ENCODE measurements around the gene DCDC2B.
"Not testable (repeated sequence)": the region's sequence is repeated elsewhere in the genome, so short reads cannot be mapped to it uniquely, and the experiment has no call there.

Gene DCDC2B

GRCh38 chr1:32257227-32257508 lies 48.3 kb downstream of the DCDC2B start:
- TF ChIP-seq EZH2phosphoT487 (IDR thresholded peaks at IDR 0.05; ENCODE audit: low read length) (no peak), EZH2 (optimal IDR thresholded peaks at IDR 0.05; ENCODE audit: low read depth, low read length) (no peak)
- TF ChIP-seq, protein P1, sequence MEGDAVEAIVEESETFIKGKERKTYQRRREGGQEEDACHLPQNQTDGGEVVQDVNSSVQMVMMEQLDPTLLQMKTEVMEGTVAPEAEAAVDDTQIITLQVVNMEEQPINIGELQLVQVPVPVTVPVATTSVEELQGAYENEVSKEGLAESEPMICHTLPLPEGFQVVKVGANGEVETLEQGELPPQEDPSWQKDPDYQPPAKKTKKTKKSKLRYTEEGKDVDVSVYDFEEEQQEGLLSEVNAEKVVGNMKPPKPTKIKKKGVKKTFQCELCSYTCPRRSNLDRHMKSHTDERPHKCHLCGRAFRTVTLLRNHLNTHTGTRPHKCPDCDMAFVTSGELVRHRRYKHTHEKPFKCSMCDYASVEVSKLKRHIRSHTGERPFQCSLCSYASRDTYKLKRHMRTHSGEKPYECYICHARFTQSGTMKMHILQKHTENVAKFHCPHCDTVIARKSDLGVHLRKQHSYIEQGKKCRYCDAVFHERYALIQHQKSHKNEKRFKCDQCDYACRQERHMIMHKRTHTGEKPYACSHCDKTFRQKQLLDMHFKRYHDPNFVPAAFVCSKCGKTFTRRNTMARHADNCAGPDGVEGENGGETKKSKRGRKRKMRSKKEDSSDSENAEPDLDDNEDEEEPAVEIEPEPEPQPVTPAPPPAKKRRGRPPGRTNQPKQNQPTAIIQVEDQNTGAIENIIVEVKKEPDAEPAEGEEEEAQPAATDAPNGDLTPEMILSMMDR (IDR thresholded peaks at IDR 0.05; ENCODE audit: low read length), result no peak
- Histone ChIP-seq H3K27ac (ENCODE audit: low read length) (peak overlapping the region; percentile 24; the same call in 1 of the 2 replicates), H3K4me2 (ENCODE audit: low read depth, low read length) (peak overlapping the region; percentile 43; the same call in 1 of the 2 replicates), H3F3A (ENCODE audit: insufficient read depth, low read length) (no peaks in the 10 kb centered on the region), H3K9me2 (replicated peaks; ENCODE audit: insufficient read depth, low read length) (no peaks in the 10 kb centered on the region), H2AFZ (ENCODE audit: low read length) (0 out of 2 replicates have a peak overlapping the region, but pooled peaks have one; percentile 35), H3K4me3 (ENCODE audit: low read length) (0 out of 2 replicates have a peak overlapping the region, but pooled peaks have one; percentile 6), H3K4me1 (ENCODE audit: low read length) (peaks cover 22% of the 10 kb centered on the region), H4K20me1 (ENCODE audit: insufficient read depth, low read length) (no peaks in the 10 kb centered on the region), H3K27me3 (replicated peaks; ENCODE audit: insufficient read depth, low read length) (no peaks in the 10 kb centered on the region), H3K36me3 (replicated peaks; ENCODE audit: insufficient read depth, low read length) (no peaks in the 10 kb centered on the region), H3K79me2 (ENCODE audit: low read length) (no peaks in the 10 kb centered on the region), H3K9me3 (replicated peaks; ENCODE audit: insufficient read depth, low read length) (no peaks in the 10 kb centered on the region), H3K9ac (ENCODE audit: low read length) (no peak overlapping the region)
- DNase-seq, result no peak

DNA sequence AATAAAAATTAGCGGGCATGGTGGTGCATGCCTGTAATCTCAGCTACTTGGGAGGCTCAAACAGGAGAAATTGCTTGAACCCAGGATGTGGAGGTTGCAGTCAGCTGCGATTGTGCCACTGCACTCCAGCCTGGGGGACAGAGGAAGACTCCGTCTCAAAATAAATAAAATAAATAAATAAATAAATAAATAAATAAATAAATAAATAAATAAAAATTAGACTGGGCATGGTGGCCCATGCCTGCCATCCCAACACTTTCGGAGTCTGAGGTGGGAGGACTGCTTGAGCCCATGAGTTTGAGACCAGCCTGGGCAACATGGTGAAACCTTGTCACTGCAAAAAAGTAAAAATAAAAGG lies 54.3 kb downstream of the DCDC2B start:
- not testable (repeated sequence) for H3K27ac ChIP-seq (ENCODE audit: low read length); H3F3A ChIP-seq (ENCODE audit: insufficient read depth, low read length); H3K79me2 ChIP-seq (ENCODE audit: low read length); DNase-seq; H4K20me1 ChIP-seq (ENCODE audit: insufficient read depth, low read length); H3K36me3 ChIP-seq (replicated peaks; ENCODE audit: insufficient read depth, low read length); H3K9me2 ChIP-seq (replicated peaks; ENCODE audit: insufficient read depth, low read length); H3K9ac ChIP-seq (ENCODE audit: low read length); H3K4me1 ChIP-seq (ENCODE audit: low read length); H2AFZ ChIP-seq (ENCODE audit: low read length); H3K4me2 ChIP-seq (ENCODE audit: low read depth, low read length); H3K9me3 ChIP-seq (replicated peaks; ENCODE audit: insufficient read depth, low read length); H3K4me3 ChIP-seq (ENCODE audit: low read length); H3K27me3 ChIP-seq (replicated peaks; ENCODE audit: insufficient read depth, low read length)

DNA sequence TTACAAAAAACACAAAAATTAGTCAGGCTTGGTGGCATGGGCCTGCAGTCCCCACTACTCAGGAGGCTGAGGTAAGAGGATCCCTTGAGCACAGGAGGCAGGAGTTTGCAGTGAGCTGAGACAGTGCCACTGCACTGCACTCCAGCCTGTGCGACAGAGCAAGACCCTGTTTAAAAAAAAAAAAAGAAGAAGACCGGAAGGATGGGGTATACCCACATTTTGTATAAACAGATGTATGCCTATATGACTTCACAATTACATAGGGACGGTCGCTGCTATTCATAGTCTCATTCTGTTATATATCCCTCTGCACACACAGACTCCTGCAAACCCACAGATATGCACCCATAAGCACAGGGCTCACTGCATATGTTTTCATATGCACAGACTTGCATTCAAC lies 54.9 kb downstream of the DCDC2B start:
- TF ChIP-seq EZH2 (optimal IDR thresholded peaks at IDR 0.05; ENCODE audit: low read depth, low read length) (no peak), EZH2phosphoT487 (IDR thresholded peaks at IDR 0.05; ENCODE audit: low read length) (no peak)
- TF ChIP-seq, protein P1 (IDR thresholded peaks at IDR 0.05; ENCODE audit: low read length), result no peak
- no peaks in the 10 kb centered on the region for H3K9me2 ChIP-seq (replicated peaks; ENCODE audit: insufficient read depth, low read length)
- no peak overlapping the region for H3K27ac ChIP-seq (ENCODE audit: low read length)
- no peak overlapping the region for H2AFZ ChIP-seq (ENCODE audit: low read length)
- no peaks in the 10 kb centered on the region for H3K27me3 ChIP-seq (replicated peaks; ENCODE audit: insufficient read depth, low read length)
- H3K79me2 ChIP-seq (ENCODE audit: low read length), result no peaks in the 10 kb centered on the region
- no peak overlapping the region for H3K9ac ChIP-seq (ENCODE audit: low read length)
- no peak for DNase-seq
- H3K4me3 ChIP-seq (ENCODE audit: low read length), result no peak overlapping the region
- no peaks in the 10 kb centered on the region for H3K36me3 ChIP-seq (replicated peaks; ENCODE audit: insufficient read depth, low read length)
- H3F3A ChIP-seq (ENCODE audit: insufficient read depth, low read length), result no peaks in the 10 kb centered on the region
- H3K4me1 ChIP-seq (ENCODE audit: low read length), result peaks cover 9% of the 10 kb centered on the region; the same call in 1 of the 2 replicates
- H3K9me3 ChIP-seq (replicated peaks; ENCODE audit: insufficient read depth, low read length), result no peaks in the 10 kb centered on the region
- no peaks in the 10 kb centered on the region for H4K20me1 ChIP-seq (ENCODE audit: insufficient read depth, low read length)
- H3K4me2 ChIP-seq (ENCODE audit: low read depth, low read length), result no peak overlapping the region

Measured in MM.1S (cell line).